22Rv1 (cell line): ENCODE results near the gene HS3ST3B1.

Source experiments
- H3K27ac ChIP-seq: fragments of 450-650 bp; 2 replicates; pipeline ENCODE4 v1.5.1; 2017
- ZFX ChIP-seq: fragments of 450-650 bp; IDR thresholded peaks from 2 replicates; pipeline ENCODE4 v1.6.1; 2017; ENCODE audit warnings: antibody characterized with exemption, borderline replicate concordance
- TF ChIP-seq, protein P1 (sequence below): fragments of 450-650 bp; IDR thresholded peaks from 2 replicates; pipeline ENCODE4 v1.5.1; 2017; ENCODE audit warnings: mild to moderate bottlenecking

Gene HS3ST3B1

DNA sequence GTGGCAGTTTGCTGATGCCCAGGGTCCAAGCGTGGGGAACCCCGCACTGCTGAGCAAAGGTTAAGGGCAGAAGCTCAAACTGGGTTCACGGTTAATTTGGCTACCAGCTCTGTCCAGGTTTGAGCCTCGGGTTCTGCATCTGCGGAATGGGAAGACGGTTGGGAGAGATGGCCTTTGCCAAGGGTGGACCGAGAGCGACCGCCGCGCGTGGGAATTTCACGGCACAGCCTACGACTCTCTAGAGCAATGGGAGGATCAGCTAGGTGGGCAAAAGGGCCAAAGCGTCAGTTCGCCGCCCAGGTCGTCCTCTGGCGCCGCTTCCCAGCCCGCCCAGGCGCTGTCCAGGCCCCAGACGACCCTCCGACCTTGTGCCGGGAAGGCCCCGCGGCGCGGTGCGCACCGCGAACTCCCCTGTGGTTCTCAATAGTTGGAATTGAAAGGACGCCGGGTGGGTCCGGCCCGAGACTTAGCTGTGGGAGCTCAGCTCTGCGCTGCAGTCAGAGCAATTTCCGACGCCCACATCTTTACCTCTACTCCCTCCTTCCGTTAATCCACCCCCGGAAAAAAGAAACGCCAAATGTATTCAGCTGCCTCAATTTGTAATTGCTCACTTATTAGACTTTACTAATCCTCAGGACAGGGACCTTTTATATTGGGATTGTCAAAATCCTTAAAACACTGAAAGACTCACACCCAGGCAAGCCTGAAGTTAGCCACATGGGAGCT is 2.5 kb upstream of the HS3ST3B1 start:
- TF ChIP-seq ZFX = no peak
- TF ChIP-seq, protein P1, sequence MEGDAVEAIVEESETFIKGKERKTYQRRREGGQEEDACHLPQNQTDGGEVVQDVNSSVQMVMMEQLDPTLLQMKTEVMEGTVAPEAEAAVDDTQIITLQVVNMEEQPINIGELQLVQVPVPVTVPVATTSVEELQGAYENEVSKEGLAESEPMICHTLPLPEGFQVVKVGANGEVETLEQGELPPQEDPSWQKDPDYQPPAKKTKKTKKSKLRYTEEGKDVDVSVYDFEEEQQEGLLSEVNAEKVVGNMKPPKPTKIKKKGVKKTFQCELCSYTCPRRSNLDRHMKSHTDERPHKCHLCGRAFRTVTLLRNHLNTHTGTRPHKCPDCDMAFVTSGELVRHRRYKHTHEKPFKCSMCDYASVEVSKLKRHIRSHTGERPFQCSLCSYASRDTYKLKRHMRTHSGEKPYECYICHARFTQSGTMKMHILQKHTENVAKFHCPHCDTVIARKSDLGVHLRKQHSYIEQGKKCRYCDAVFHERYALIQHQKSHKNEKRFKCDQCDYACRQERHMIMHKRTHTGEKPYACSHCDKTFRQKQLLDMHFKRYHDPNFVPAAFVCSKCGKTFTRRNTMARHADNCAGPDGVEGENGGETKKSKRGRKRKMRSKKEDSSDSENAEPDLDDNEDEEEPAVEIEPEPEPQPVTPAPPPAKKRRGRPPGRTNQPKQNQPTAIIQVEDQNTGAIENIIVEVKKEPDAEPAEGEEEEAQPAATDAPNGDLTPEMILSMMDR = no peak
- no peak overlapping the region for H3K27ac ChIP-seq

DNA sequence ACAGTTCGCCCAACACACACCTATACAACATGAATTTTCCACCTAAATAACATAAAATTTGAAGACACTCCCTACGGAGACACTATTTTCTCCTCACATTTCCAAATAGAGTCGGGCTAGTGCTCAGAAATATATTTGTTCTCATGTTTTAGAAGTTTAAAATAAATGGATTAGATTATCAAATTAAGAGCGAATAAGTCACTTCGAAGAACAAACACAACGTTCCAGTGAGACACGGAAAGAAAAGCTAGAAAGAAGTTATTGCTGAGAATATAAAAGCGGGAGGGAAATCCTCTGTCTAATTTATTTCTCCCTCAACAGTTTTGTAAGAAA is 2.0 kb upstream of the HS3ST3B1 start:
- TF ChIP-seq, protein P1 = no peak
- no peak for TF ChIP-seq ZFX
- H3K27ac ChIP-seq = no peak overlapping the region

DNA sequence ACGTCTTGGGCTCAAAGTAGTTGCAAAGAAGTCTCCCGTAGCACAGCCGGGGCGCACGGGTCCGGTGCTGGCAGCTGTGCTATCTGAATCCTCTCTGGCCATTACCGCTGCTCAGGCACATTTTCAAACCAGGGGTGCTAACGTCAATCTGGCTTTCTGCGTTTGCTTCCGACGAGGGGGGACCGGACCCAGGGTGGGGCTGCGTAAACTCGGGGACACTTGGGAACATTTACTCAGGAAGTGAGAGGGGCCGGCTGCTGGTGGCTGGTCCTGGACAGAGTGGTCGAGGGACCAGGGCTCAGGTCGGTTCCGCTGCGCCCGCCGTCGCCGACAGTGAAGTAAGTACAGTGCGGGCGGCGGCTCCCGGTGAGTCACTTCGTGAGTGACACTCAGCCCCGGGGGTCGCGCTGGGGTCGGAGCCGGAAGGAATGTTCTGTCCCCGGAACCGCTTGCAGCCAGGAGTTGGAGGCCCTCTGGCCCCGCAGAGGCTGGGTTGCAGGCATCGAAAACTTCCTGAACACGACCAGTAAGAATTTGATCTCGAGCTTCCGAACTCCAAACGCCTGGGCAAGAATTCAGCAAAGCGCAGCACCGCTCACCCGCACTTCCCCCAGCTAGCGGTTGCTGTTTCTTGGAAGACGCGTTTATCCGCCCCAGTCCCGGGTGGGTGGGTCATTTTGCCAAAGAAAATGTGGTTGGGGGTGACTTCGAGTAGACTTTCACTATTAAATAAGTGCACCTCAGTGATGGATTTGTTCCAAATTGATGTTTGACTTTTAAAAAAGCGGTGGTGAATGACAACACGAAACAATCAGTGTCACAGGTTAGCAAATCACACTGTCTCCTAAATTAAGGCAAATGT is 1.4 kb upstream of the HS3ST3B1 start:
- H3K27ac ChIP-seq = no peak overlapping the region
- TF ChIP-seq, protein P1 = no peak
- TF ChIP-seq ZFX = no peak

- H3K27ac ChIP-seq = peak overlapping the region; percentile 52; the same call in 1 of the 2 replicates
These were observed 604 bp downstream of the HS3ST3B1 start for GRCh38 chr17:14301279-14302090.

DNA sequence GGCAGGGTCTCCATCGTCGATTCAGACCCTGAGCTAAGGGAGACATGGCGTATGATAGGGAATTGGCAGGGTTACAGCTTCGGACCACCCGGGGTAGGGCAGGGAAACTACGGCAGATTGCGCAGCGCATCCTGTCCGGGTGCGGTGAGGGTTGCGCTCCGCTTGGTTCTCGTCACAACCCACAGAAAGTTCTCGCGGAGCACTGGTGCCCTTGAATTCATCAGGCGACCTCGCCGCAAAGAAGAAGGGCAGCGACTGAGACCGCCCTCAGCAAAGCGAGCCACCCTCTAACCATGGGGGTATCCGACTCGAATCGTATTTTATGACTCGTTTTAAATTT is 1.2 kb downstream of the HS3ST3B1 start:
- no peak for TF ChIP-seq ZFX
- TF ChIP-seq, protein P1 = no peak

More at GRCh38 chr17:14301279-14302090, 604 bp downstream of the HS3ST3B1 start:
- TF ChIP-seq ZFX = no peak
- TF ChIP-seq, protein P1 = peak; percentile 58

DNA sequence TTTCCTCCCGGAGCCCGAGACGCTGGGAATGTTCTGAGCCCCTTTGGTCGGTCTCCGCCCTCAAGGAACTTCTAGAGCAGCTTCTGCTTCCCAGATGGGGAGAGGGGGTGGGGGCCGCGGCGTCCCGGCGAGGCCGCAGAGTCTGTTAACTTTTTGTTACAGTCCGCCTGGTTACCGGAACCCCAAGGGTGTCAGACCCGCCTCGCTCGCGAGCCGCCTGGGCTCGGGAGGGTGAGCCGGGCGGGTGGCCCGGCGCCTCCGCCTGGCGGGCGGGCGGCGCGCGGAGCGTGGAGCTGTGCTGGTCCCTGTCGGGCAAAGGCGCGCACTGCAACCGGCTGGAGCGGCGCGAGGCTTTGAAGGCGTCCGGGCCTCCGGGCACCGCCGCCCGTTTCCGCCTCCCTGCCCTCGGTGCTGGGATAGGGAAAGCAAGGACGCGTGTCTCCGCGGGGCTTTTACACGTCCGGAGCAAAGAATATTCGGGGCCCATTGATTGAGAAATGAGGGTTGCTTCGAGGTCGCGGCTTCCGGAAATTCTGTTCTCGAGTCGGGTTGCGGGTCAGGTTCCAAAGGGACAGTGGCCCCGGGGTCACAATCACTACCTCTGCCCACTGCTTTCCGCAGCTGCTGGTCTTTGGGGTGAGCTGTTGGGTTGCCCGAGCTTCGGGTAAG is 1.7 kb downstream of the HS3ST3B1 start:
- TF ChIP-seq ZFX = no peak
- TF ChIP-seq, protein P1 = peak; percentile 92
- H3K27ac ChIP-seq = no peak overlapping the region

More for the DNA sequence above, 1.2 kb downstream of the HS3ST3B1 start:
- H3K27ac ChIP-seq = no peak overlapping the region
